ENCODE measurements around the gene ARHGEF16. TPM values are rescaled to one million over a fixed set of nuclear protein-coding genes. Genes with fewer than 3 reads are reported as not detected.

ARHGEF16 gene
- under 1 TPM; 0.29 to 0.32 TPM for total RNA-seq
- long read RNA-seq, donor 1, result 0 reads
- long read RNA-seq, donor 2, result 0 reads

GRCh38 chr1:3453891-3454810, at the start of gene ARHGEF16:
Gene ARHGEF16, plus strand, starts transcription at chr1:3454665. Its CDS starts 8,420 bp downstream, at chr1:3463085.
- intact Hi-C loops (cut with DNase I), result loop anchor here in 1 of 2 donors (5.0 kb wide), 2 partner anchors 618 to 1308 kb away; no protein-coding TSS in a partner anchor
- no peak for DNase-seq (ENCODE audit: low spot score)

GRCh38 chr1:3404801-3405200, 49.7 kb upstream of the ARHGEF16 start:
- DNase-seq (ENCODE audit: low spot score), result no peak
- intact Hi-C loops (cut with DNase I), result loop anchor here (5.0 to 10.0 kb wide), 3 partner anchors 48 to 1912 kb away; no protein-coding TSS in a partner anchor

- intact Hi-C loops (cut with DNase I), result loop anchor here in 1 of 2 donors (10.0 kb wide), 1 partner anchor 121 kb away; no protein-coding TSS in a partner anchor
- DNase-seq (ENCODE audit: low spot score), result no peak
These were observed 49.0 kb upstream of the ARHGEF16 start for GRCh38 chr1:3405491-3405890.

- DNase-seq (ENCODE audit: low spot score), result no peak
- intact Hi-C loops (cut with DNase I), result loop anchor here in 1 of 2 donors (10.0 kb wide), 1 partner anchor 121 kb away; no protein-coding TSS in a partner anchor
These were observed 48.2 kb upstream of the ARHGEF16 start for GRCh38 chr1:3405974-3406867.

- no peak for DNase-seq (ENCODE audit: low spot score)
- intact Hi-C loops (cut with DNase I), result loop anchor here in 1 of 2 donors (10.0 kb wide), 1 partner anchor 122 kb away; no protein-coding TSS in a partner anchor
These were observed 47.4 kb upstream of the ARHGEF16 start for GRCh38 chr1:3407021-3407420.

- intact Hi-C loops (cut with DNase I), result loop anchor here in 1 of 2 donors (10.0 kb wide), 1 partner anchor 124 kb away; no protein-coding TSS in a partner anchor
- no peak for DNase-seq (ENCODE audit: low spot score)
These were observed 45.7 kb upstream of the ARHGEF16 start for GRCh38 chr1:3408751-3409266.

GRCh38 chr1:3409366-3410141, 44.9 kb upstream of the ARHGEF16 start:
- DNase-seq (ENCODE audit: low spot score), result no peak
- intact Hi-C loops (cut with DNase I), result loop anchor here (5.0 to 10.0 kb wide), 6 partner anchors 57 to 402 kb away; partner anchors contain the start of gene PRDM16 (in 2 of the 2)

GRCh38 chr1:3410142-3410925, 44.1 kb upstream of the ARHGEF16 start:
- DNase-seq (ENCODE audit: low spot score), result peak; percentile 91

GRCh38 chr1:3411806-3412205, 42.7 kb upstream of the ARHGEF16 start:
- no peak for DNase-seq (ENCODE audit: low spot score)
- intact Hi-C loops (cut with DNase I), result loop anchor here (5.0 to 10.0 kb wide), 5 partner anchors 60 to 405 kb away; partner anchors contain the start of gene PRDM16 (in 2 of the 2)

More at GRCh38 chr1:3410142-3410925, 44.1 kb upstream of the ARHGEF16 start:
- intact Hi-C loops (cut with DNase I), result loop anchor here (5.0 to 10.0 kb wide), 5 partner anchors 58 to 403 kb away; partner anchors contain the start of gene PRDM16 (in 2 of the 2)

- intact Hi-C loops (cut with DNase I), result loop anchor here (5.0 to 10.0 kb wide), 5 partner anchors 60 to 405 kb away; partner anchors contain the start of gene PRDM16 (in 2 of the 2)
These were observed 42.1 kb upstream of the ARHGEF16 start for GRCh38 chr1:3412376-3412775.

GRCh38 chr1:3413975-3414710, 40.3 kb upstream of the ARHGEF16 start:
- no peak for DNase-seq (ENCODE audit: low spot score)
- intact Hi-C loops (cut with DNase I), result loop anchor here (1.0 to 10.0 kb wide), 6 partner anchors 46 to 407 kb away; partner anchors contain the start of gene PRDM16 (in 2 of the 2)

More at GRCh38 chr1:3412376-3412775, 42.1 kb upstream of the ARHGEF16 start:
- DNase-seq (ENCODE audit: low spot score), result no peak

- intact Hi-C loops (cut with DNase I), result loop anchor here in 1 of 2 donors (10.0 kb wide), 1 partner anchor 351 kb away; the partner anchor contains the start of gene PRDM16
- no peak for DNase-seq (ENCODE audit: low spot score)
These were observed 39.0 kb upstream of the ARHGEF16 start for GRCh38 chr1:3415260-3416090.

- intact Hi-C loops (cut with DNase I), result loop anchor here in 1 of 2 donors (10.0 kb wide), 1 partner anchor 352 kb away; the partner anchor contains the start of gene PRDM16
- DNase-seq (ENCODE audit: low spot score), result no peak
These were observed 37.3 kb upstream of the ARHGEF16 start for GRCh38 chr1:3417082-3417739.

GRCh38 chr1:3417934-3418333, 36.5 kb upstream of the ARHGEF16 start:
- no peak for DNase-seq (ENCODE audit: low spot score)
- intact Hi-C loops (cut with DNase I), result loop anchor here in 1 of 2 donors (10.0 kb wide), 1 partner anchor 353 kb away; the partner anchor contains the start of gene PRDM16
